ENCODE measurements around the gene PLEKHA5. TPM values are rescaled to one million over a fixed set of nuclear protein-coding genes. Genes with fewer than 3 reads are reported as not detected.
"Not testable (repeated sequence)": the region's sequence is repeated elsewhere in the genome, so short reads cannot be mapped to it uniquely, and the experiment has no call there.

The PLEKHA5 gene
- total RNA-seq, 1 donor from 2014 or later, result 23.4 TPM

- no peak for DNase-seq (ENCODE audit: low read depth)
- no peak overlapping the region for H3K4me3 ChIP-seq (ENCODE audit: low read depth, low read length)
- TF ChIP-seq CTCF (conservative IDR thresholded peaks at IDR 0.05; ENCODE audit: low read depth, low read length), result no peak
Observed at GRCh38 chr12:19161216-19161615, 31.7 kb downstream of the PLEKHA5 start.

- no peak for DNase-seq (ENCODE audit: low read depth)
- no peak for TF ChIP-seq CTCF (conservative IDR thresholded peaks at IDR 0.05; ENCODE audit: low read depth, low read length)
Observed at GRCh38 chr12:19165451-19165850, 35.9 kb downstream of the PLEKHA5 start.

GRCh38 chr12:19166387-19166786, 36.9 kb downstream of the PLEKHA5 start:
- no peak overlapping the region for H3K4me3 ChIP-seq (ENCODE audit: low read depth, low read length)
- no peak for TF ChIP-seq CTCF (conservative IDR thresholded peaks at IDR 0.05; ENCODE audit: low read depth, low read length)
- DNase-seq (ENCODE audit: low read depth), result no peak

More at GRCh38 chr12:19165451-19165850, 35.9 kb downstream of the PLEKHA5 start:
- no peak overlapping the region for H3K4me3 ChIP-seq (ENCODE audit: low read depth, low read length)

- no peak overlapping the region for H3K4me3 ChIP-seq (ENCODE audit: low read depth, low read length)
- TF ChIP-seq CTCF (conservative IDR thresholded peaks at IDR 0.05; ENCODE audit: low read depth, low read length), result no peak
- DNase-seq (ENCODE audit: low read depth), result no peak
Observed at GRCh38 chr12:19166956-19167355, 37.4 kb downstream of the PLEKHA5 start.

- no peak overlapping the region for H3K4me3 ChIP-seq (ENCODE audit: low read depth, low read length)
- no peak for TF ChIP-seq CTCF (conservative IDR thresholded peaks at IDR 0.05; ENCODE audit: low read depth, low read length)
- DNase-seq (ENCODE audit: low read depth), result no peak
Observed at GRCh38 chr12:19167708-19168107, 38.2 kb downstream of the PLEKHA5 start.

GRCh38 chr12:19168644-19169043, 39.1 kb downstream of the PLEKHA5 start:
- H3K4me3 ChIP-seq (ENCODE audit: low read depth, low read length), result no peak overlapping the region
- no peak for TF ChIP-seq CTCF (conservative IDR thresholded peaks at IDR 0.05; ENCODE audit: low read depth, low read length)
- DNase-seq (ENCODE audit: low read depth), result no peak

- no peak overlapping the region for H3K4me3 ChIP-seq (ENCODE audit: low read depth, low read length)
- TF ChIP-seq CTCF (conservative IDR thresholded peaks at IDR 0.05; ENCODE audit: low read depth, low read length), result no peak
- DNase-seq (ENCODE audit: low read depth), result no peak
Observed at GRCh38 chr12:19169222-19169621, 39.7 kb downstream of the PLEKHA5 start.

GRCh38 chr12:19170286-19170685, 40.8 kb downstream of the PLEKHA5 start:
- DNase-seq (ENCODE audit: low read depth); H3K4me3 ChIP-seq (ENCODE audit: low read depth, low read length): not testable (repeated sequence)

All from epithelial cell of proximal tubule (primary cell).